A673 (cell line): ENCODE results near the gene TCF3. TPM values are rescaled to one million over a fixed set of nuclear protein-coding genes. Genes with fewer than 3 reads are reported as not detected.

Experiments
- BruUV-seq: library from RNA; stranded (reverse); fragments of 400-500 nt; replicated peaks from 2 replicates; lab custom pipeline; 2021; lab: Mats Ljungman, UMichigan
- CTCF ChIA-PET: fragments of 300-600 bp; sonication (Branson Sonifier 250); formaldehyde crosslinking; loops from one replicate; lab custom pipeline; 2022; ENCODE audit warnings: antibody characterized with exemption; lab: Charles Lee
- POLR2A ChIA-PET: fragments of 300-600 bp; sonication (Branson Sonifier 250); formaldehyde crosslinking; loops from one replicate; lab custom pipeline; 2022; ENCODE audit warnings: antibody characterized with exemption; ENCODE audit not compliant: low non-redundant PET; lab: Charles Lee
- DNase-seq: peaks from one replicate; pipeline ENCODE4 v3.0.0-alpha.2; 2015; ENCODE audit warnings: low spot score
- H3K27ac ChIP-seq: fragments of 200-600 bp; sonication (generic); 2 replicates; pipeline ENCODE4 v1.5.1; 2016; ENCODE audit warnings: mixed run types, low read depth, mild to moderate bottlenecking, mixed read lengths, antibody characterized with exemption, low read length; ENCODE audit not compliant: poor library complexity, severe bottlenecking
- H3K27me3 ChIP-seq: fragments of 200-600 bp; sonication (generic); replicated peaks from 2 replicates; pipeline ENCODE4 v1.6.1; 2017; ENCODE audit warnings: mixed run types, low read depth, mild to moderate bottlenecking, mixed read lengths, antibody characterized with exemption, low read length; ENCODE audit not compliant: insufficient read depth, poor library complexity
- H3K36me3 ChIP-seq: fragments of 200-600 bp; sonication (generic); 2 replicates; pipeline ENCODE4 v1.6.1; 2016; ENCODE audit warnings: mixed run types, mild to moderate bottlenecking, mixed read lengths, antibody characterized with exemption, low read length; ENCODE audit not compliant: insufficient read depth, poor library complexity, severe bottlenecking
- H3K4me1 ChIP-seq: fragments of 200-600 bp; sonication (generic); 2 replicates; pipeline ENCODE4 v1.6.1; 2017; ENCODE audit warnings: mixed run types, mild to moderate bottlenecking, mixed read lengths, antibody characterized with exemption, low read length; ENCODE audit not compliant: insufficient read depth, poor library complexity, severe bottlenecking
- H3K4me3 ChIP-seq: fragments of 200-600 bp; sonication (generic); 2 replicates; pipeline ENCODE4 v1.5.1; 2016; ENCODE audit warnings: low read depth, mixed run types, mild to moderate bottlenecking, mixed read lengths, low read length; ENCODE audit not compliant: poor library complexity, severe bottlenecking
- H3K9me3 ChIP-seq: fragments of 200-600 bp; sonication (generic); 2 replicates; pipeline ENCODE4 v1.6.1; 2016; ENCODE audit warnings: mixed run types, low read depth, mild to moderate bottlenecking, mixed read lengths, antibody characterized with exemption, low read length; ENCODE audit not compliant: poor library complexity, severe bottlenecking
- CTCF ChIP-seq: fragments of 300-800, 200-600 bp; sonication (generic); conservative IDR thresholded peaks from 2 replicates; pipeline ENCODE4 v1.5.1; 2017; ENCODE audit warnings: low read depth, mild to moderate bottlenecking, antibody characterized with exemption, low read length, moderate library complexity, mixed read lengths
- EZH2 ChIP-seq: fragments of 200-600 bp; sonication (generic); IDR thresholded peaks from 2 replicates; pipeline ENCODE4 v1.6.1; 2017; ENCODE audit warnings: borderline replicate concordance, low read depth, mild to moderate bottlenecking, mixed read lengths, antibody characterized with exemption, low read length; ENCODE audit not compliant: poor library complexity, severe bottlenecking
- intact Hi-C: fragments of 100-400 bp; cut with micrococcal nuclease; formaldehyde crosslinking; loops from one replicate; pipeline ENCODE4 v1.10.0; 2022; ENCODE audit not compliant: unreplicated experiment
- total RNA-seq: library from RNA; stranded (reverse); gene quantifications from 2 replicates; pipeline ENCODE4 v1.2.3, GENCODE V29; 2021

TCF3 gene
- total RNA-seq, 1 experiment from 2014 or later: 333 TPM

GRCh38 chr19:1587872-1588271, 64.5 kb downstream of the TCF3 start:
- Histone ChIP-seq H3K27ac (peak overlapping the region; percentile 42), H3K27me3 (no peaks in the 10 kb centered on the region), H3K36me3 (peaks cover 20% of the 10 kb centered on the region), H3K9me3 (no peaks in the 10 kb centered on the region), H3K4me1 (peaks cover 10% of the 10 kb centered on the region), H3K4me3 (no peak overlapping the region)
- no peak for DNase-seq
- intact Hi-C loops: no loop called here
- ChIA-PET CTCF (no interaction called here), POLR2A (interaction anchor here (0.6 kb wide), 1 partner anchor 9 kb away, joined by 4 read pairs; no protein-coding TSS in a partner anchor)
- TF ChIP-seq CTCF (no peak), EZH2 (no peak)
- no TSS peak for BruUV-seq

GRCh38 chr19:1585243-1585580, 67.2 kb downstream of the TCF3 start:
- H3K27me3 ChIP-seq: no peaks in the 10 kb centered on the region
- no peak overlapping the region for H3K4me3 ChIP-seq
- peaks cover 2% of the 10 kb centered on the region for H3K4me1 ChIP-seq
- peaks cover 45% of the 10 kb centered on the region for H3K36me3 ChIP-seq
- BruUV-seq: no TSS peak
- TF ChIP-seq EZH2 (no peak), CTCF (no peak)
- DNase-seq: no peak
- H3K27ac ChIP-seq: no peak overlapping the region
- H3K9me3 ChIP-seq: no peaks in the 10 kb centered on the region
- intact Hi-C loops: no loop called here
- CTCF ChIA-PET: no interaction called here
- POLR2A ChIA-PET: no interaction called here

- no peaks in the 10 kb centered on the region for H3K4me1 ChIP-seq
- no peak for TF ChIP-seq EZH2
- TF ChIP-seq CTCF: no peak
- POLR2A ChIA-PET: no interaction called here
Measured at GRCh38 chr19:1584500-1585242, 67.7 kb downstream of the TCF3 start.

More at GRCh38 chr19:1584500-1585242, 67.7 kb downstream of the TCF3 start:
- no peak overlapping the region for H3K4me3 ChIP-seq
- intact Hi-C loops: no loop called here
- no peak for DNase-seq
- H3K27ac ChIP-seq: no peak overlapping the region
- peaks cover 48% of the 10 kb centered on the region for H3K36me3 ChIP-seq
- H3K9me3 ChIP-seq: no peaks in the 10 kb centered on the region
- BruUV-seq: no TSS peak
- CTCF ChIA-PET: no interaction called here
- no peaks in the 10 kb centered on the region for H3K27me3 ChIP-seq
